NCI-H510A (cell line): ENCODE data around the gene MAGI2.

ENCODE experiments used
- DNase-seq: peaks from one replicate; lab custom pipeline; 2025; lab: John Stamatoyannopoulos, UW

The MAGI2 gene

DNA sequence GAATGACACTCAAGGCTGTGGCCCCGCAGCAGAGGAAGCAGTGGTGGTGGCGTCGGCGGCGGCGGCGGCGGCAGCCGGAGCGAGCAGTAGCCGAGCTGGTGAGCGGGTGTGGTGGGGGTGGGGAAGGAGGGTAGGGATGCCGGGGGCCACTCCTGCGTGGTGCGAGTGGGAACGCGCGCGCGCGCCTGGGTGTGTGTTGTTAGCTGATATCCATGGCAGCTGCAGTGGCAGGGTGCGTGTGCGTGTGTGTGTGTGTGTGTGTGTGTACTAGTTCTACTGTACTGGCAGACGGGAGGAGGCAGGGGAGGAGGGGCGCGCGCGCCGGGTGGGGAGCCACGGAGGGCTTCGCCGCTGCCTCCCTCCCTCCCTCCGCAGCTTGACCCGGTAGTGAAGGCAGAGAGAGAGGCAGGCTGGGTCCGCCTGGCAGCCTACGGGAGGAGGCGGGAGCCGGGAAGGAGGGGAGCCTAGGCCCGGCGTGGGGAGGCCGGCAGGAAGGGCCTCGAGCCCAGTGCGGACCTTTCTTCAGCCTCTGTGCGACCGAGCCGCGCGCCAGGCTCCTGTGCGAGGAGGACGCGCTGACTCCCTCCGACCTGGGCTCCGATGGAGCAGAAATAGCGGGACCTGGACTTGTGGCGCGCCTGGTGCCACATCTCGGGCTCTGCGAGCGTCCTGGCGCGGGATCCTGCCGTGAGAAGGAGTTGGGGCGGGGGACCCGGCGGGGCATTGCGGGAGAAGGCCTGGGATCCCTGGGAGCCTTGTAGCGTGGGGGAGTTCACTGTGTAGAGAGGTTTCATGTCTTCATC, at the start of gene MAGI2:
Gene MAGI2 (minus strand): TSS at position 110 of the 803 bp plus-strand sequence. CDS start 347 bp downstream, outside the sequence.
- DNase-seq, result no peak

DNA sequence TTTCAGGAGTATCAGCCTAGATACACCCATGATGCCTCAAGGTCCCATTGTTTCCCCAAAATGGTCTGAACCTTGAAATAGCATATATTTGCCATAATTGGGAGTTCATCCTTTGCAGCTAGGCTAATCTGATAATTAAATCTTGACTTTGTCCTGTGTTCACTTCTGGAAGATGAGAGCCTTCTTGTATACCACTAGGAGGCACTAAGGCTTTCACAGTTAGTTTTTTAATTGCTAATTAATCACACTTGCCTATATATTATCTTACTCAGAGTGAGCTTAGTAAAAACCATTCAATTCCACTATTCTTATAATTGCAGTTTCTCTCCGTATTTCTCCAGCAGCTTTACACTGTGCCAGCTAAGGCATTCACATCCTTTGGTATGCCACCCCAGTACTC, 48.7 kb upstream of the MAGI2 start:
- no peak for DNase-seq

DNA sequence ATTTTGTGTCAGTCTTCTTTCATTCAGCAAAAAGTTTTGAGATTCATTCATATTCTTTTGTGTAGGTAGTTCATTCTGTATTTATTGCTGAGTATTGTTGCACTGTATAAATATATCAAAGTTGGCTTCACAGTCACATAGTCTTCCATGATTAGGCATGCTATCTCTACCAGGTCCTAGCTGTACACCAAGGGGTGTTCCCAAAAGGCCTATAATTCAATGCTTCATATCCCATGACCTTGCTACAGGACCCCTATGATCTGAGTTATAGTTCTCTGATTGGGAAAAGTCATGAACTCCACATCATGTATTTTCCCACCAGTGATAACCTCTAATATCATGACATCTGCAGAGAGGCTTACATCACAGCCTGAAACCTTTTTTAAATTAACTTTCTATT, 47.3 kb upstream of the MAGI2 start:
- DNase-seq, result no peak

DNA sequence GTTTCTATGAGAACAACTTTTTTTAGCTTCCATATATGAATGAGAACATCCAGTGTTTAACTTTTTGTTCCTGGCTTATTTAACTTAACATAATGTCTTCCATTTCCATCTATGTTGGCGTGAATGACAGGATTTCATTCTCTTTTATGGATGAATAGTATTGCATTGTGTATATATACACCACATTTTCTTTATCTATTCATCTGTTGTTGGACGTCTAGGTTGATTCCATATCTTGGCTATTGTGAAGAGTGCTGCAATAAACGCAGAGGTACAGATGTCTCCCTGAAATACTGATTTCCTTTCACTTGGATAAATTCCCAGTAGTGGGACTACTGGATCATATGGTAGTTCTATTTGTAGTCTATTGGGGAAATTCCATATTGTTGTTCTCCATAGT, 44.3 kb upstream of the MAGI2 start:
- no peak for DNase-seq

DNA sequence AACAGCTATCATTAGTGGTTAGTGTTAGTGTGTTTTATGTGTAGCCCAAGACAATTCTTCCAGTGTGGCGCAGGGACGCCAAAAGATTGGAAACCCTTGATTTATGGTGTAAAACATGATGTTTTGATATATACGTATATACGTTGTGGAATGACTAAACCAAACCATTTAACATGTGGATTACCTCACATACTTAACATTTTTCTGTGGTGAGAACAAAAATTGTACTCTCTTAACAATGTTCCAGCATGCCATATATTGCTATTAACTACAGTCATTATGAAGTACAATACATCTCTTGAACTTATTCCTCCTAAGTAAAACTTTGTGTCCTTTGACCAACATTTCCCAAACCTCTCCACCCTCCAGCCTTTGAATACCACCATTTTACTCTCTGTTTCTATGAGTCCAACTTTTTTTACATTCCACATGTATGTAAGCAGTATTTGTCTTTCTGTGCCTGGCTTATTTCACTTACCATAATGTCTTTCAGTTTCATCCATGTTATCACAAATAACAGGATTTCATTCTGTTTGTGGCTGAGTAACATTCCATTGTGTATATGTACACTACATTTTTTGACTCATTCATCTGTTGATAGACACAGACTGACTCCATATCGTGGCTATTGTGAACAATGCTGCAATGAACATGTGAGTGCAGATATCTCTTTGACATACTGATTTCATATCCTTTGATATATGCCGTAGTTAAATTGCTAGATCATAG, 42.2 kb upstream of the MAGI2 start:
- DNase-seq, result no peak

DNA sequence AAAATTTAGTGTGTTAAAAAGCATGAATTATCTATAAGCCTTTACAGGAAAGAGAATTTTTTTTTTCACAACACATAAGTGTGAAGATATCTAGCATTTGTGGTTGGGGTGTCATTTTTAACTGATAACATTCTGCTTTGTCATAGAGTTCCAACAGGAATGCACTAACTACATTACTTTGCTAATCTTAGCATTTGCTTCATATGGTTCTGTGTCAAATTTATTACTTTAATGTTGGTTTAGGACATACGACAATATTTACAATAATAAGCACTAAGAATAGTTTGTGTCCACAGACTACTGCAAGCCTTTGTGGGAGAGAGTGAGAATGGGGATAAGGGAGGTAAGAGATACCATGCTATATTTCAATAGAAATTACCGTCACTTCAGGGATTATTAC, 40.6 kb upstream of the MAGI2 start:
- no peak for DNase-seq

DNA sequence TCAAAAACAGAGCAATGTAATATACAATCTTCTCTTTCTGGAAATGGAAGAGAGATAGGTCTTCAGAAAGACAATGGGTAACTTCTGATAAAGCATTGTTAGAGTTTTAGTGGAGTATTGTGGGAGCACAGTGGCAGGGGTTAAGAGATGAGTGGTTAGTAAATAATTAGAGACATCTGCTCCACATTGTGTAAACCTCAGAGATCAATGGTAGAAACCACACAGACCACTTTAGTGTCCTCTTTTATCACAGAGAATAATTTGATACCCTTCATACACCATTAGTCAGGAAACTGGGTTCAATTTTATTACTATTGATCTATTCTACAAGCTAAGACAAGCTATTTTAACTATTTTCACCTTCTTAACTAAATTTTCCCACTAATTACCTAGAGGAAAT, 35.9 kb upstream of the MAGI2 start:
- peak; percentile 25 for DNase-seq

DNA sequence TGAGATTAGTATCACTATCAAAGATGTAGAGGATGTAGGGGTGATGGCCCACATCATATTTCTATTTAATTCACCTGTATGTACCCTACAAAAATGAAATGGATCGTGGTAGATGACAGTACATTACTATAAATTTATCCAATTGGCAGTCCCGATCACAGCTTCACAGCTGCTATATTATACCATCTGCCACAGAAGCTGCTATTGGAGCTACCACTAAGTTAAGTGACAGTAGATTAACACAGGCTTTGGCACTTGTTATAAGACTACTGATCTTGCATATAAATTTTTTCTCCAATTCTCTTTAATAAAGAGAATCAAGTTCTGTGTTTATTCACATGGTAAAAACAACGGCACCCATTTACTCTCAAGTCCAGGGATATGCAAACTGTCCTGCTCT, 24.9 kb upstream of the MAGI2 start:
- no peak for DNase-seq

DNA sequence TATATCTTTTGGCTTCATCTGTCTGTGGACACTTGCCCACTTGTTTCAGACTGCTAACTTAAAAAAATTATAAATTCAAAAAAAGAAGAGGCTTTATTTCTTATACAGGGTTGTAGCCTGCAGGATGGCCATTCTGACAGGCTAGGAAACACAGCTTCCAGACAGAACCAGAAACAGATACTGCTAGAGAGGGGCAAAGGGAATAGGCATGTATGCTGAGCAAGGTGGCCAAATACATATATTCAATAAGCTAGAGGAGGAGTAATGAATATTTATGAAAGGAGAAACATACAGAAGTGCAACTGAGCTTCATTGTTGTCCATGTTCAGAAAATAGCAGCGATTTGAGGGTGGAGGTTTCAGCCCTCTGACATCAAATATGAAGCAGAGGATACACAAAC, 22.0 kb upstream of the MAGI2 start:
- no peak for DNase-seq

DNA sequence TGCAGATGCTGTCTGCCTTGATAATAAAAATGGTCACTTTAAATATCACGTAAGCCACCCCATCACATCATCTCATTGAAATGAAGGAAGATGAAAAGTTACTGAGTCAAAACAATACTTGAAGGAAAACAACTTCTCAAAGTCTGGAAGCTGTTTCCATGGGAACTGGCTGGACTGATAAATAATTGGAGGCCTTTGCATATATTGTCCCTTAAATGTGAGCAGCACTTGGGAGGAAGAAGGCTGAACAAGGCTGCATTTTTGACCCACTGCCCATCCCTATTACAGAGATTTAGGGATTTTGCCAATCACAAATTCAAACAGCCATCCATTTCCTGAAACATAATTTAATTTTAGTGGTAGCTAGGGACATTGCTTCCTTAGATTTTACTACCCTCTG, 18.2 kb upstream of the MAGI2 start:
- no peak for DNase-seq

DNA sequence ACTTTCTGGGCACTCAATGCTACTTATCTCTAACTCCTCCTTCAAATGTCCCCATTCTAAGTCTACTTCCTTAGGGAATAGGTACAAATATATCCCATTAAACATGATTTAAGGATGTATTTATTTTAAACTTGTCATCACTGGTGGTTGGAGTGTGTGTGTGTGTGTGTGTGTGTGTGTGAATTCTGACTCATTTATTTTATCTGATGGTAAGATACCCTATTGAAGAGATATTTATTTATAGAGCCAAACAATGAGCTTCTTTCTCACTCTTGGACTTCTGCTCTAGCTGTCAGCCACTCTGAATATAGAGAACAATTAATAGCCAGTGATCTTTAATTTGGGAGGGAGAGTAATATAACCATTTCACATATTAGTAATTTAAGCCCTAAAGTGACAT, 17.8 kb upstream of the MAGI2 start:
- no peak for DNase-seq

DNA sequence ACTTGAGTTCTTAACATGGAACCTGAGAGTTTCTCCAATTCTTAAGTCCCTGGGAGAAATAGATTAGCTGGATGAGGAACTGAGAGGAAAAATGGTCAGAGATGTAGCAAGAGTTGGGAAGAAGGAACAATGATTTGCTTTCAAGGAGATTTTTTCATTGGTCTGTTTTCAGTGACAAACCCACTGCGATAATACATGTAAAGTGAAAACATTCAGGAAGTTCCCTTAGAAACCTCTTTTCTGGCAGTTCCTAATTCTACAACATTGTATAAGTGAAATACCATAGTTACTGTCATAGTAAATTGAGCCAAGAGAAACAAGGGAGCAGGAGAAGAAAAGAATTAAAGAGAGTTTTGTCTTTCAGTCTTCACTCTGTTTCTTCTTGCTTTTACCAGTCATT, 12.1 kb upstream of the MAGI2 start:
- no peak for DNase-seq

DNA sequence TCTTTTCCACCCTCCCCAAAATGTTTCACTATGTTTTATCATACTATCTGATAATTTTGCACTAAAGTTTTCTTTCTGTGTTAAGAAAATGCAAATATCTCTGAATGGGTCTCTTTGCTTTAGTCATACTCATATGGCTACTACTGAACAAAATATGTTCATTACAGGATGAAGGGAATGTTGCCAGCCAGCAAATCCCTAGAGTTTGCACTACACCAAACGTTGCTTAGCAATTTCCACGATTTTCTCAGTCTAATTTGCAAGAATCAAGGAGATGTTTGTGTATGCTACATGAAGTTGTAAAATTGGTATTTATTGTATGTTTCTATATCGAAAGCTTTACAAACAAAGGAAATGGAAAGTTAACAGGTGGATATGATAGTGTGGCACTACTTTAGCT, 10.6 kb upstream of the MAGI2 start:
- DNase-seq, result no peak

DNA sequence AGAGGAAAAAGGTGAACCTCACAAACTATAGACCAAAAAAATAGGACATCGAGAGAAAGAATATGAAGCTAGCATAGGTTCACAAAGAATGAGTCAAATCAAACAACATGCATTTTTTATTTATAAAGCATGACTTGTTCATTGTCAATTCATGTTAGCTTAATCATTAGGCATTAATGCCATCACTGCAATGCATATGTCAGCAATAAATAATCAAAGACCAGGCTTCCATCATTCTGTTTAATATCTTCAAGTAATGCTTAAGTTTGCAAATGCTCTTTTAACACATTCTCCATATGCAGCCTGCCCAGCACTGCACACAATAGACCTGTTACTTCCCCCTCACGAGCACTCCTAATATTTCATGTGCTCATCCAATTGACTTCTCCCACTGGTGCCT, 8.9 kb upstream of the MAGI2 start:
- DNase-seq, result no peak

DNA sequence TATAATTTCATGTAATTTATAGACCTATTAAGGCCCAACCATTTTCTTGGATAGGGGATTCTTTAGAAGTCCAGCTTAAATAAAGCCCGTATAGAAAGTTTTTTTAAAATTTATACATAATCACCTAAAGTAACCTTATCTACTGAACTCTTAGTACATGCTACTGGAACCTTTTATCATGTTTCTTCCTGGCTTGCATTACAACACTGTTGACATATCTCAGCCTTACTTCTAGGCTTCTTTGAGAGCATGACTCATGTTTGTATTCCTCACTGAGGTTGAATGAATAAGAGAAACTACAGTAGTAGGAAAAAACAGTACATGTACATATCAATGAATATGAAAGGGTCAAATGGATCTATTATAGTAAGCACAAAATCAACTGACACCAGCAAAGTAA, 8.2 kb upstream of the MAGI2 start:
- DNase-seq, result no peak

DNA sequence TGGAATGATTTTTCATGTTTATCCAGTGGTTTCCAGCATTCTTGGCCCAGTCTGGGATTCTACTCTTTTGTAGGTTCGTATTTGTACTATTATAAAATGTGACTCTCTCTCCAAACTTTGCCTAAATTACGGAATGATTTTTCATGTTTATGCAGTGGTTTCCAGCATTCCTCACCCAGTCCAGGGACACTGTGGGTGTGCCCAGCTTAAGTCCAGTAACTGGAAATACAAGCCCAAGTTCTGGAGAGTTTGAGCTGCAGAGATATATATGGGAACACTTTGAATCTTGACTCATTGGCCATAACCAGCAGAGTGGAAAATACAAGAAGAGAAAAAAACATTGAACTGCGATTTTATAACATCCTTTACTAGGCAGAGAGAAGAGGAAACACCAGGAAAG, 5.9 kb upstream of the MAGI2 start:
- DNase-seq, result no peak

DNA sequence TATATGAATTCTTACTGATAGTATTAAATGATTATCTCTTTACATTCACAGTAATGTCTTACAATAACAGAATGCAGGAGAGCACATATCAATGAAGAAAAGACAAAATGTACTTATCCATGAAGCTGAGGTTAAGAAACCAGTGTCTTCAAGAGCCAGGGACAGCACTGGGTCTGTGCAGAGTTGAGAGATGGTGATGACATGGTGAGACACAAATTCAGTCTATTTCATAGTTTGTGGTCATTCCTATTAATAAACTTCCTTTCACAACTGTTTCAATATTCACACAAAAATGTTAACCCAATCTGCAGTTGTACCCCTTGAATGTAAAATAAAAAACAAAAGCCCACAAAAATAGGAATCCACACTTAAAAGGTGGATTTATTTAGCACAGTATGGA, 5.3 kb upstream of the MAGI2 start:
- DNase-seq, result no peak

DNA sequence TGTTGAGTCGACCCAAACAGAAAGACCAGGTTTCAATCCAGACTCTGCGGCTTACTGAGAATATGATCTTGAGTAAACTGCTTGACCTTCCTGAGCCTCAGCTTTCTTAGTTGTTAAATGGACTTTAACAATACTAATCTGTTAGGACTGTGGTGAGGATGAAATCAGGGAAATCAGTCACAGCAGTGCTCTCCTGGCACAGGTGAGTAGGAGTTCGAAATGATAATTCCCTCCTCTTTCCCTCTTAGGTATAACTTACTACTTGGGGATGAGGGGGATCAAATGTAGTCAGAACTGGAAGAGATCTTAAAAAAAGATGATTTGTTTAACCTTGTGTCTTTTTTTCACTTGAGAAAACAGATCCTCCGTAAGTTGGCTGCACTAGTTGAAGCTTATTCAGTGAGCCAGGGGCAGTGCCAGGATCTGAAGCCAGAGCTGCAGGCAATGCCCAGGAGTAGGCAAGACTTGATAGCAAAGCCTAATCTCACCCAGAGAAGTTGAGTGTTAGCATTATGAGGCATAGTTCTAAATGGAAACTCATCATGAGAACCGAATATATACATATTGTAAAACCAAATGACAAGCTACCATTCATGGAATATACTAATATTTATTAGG, 1.8 kb upstream of the MAGI2 start:
- DNase-seq, result no peak

DNA sequence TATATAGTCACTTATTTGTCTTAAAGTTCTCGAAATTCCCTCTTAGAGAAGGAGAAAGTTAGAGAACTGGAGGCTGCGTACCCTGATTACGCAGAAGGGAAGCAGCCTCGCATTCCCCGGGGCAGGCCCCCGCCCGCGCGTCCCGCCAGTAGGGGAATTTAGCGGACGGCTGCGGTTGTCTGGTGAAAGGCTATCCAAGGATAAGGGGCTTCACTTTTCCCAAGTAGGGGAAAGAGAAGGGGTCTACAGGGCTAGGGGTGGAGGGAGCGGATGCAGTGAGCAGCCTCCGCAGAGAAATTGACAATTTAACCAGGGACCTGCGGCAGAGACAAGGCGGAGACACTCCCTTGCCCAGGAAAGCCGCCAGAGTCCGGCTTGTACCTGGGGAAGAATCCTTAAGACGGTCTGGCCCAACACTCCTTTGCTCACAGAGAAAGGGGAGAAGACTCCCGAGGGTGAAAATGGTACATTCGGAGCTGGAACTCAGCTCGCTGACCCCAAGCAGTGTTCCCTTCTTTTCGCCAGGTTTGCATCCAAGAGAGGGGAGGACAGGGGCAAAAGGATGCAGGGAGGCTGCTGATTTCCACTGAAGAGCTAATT, 994 bp upstream of the MAGI2 start:
- no peak for DNase-seq

DNA sequence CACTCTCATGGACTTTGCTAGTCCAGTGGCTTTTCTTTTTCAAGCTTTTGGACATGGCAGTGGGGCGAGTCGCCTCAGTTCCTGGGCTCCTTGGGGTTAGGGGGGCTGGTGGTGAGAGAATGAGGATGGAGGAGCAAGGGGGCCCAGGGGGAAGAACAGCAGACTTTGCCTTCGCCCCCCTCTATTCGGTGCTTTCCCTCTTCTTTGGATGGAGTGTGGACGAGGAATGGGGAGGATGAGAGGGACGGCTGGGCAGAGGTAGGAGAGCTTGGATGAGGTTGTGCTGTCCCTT, 255 bp downstream of the MAGI2 start:
- no peak for DNase-seq

DNA sequence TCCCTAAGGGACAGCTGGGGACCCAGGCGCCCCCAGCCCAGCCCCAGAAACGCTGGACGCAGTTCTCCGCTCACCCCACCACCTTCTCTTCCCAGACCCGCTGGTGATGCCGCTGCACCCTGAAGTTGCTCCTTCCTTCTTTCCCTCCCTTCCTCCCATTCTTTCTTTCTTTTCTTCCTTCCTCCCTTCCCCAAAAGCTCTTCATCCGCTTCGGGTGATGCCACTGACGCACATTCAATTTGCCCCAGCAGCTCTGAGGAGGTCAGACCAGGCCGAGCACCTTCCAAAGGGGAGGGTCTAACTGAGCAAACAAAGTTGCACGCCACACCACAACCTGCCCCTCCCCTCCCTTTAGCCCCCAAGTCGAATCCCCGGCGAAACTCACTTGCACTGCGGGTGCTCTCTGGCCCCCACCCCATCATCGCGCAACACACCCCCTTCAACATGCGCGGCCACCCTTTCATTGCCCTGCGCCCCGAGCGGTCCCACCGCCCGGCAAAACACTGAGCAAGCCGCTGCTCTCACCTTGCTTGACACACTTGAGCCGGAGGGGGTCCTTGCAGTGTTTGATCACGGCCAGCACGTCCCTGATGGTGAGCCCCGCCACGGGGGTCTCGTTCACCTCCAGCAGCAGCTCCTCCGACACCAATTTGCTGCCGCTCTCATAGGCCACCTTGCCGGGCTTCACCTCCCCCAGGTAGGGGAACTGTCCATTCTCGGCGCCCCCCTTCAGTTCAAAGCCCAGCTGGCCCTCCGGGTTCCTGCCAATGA, 787 bp downstream of the MAGI2 start:
- no peak for DNase-seq

DNA sequence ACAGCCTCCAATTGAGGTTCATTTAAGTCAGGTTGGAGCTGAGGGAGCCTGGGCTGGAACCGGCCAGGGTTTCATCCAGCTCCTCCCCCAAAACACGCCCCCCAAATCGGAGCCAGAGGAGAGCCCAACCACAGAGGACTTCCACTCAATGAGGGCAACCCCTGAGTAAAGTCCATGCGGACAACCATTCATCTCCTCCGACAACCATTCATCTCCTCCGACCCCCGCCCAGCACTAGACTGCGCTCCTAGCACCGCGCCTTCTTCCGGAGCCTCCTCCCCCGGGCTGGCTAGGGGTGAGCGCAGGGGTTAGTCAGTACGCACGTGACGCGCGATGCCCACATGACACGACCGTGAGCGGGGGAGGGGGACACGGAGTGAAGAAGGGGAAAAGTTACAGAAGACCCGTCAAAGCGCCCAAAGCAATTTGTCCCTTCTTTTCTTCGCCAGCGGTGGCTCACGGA, 1.4 kb downstream of the MAGI2 start:
- no peak for DNase-seq
